GM18517 (cell line): Measurements from ENCODE around the gene ADM2.
"Not testable (repeated sequence)": the region's sequence is repeated elsewhere in the genome, so short reads cannot be mapped to it uniquely, and the experiment has no call there.

Source experiments
- ATAC-seq: cut with Tn5 transposase; IDR thresholded peaks from one replicate; pipeline ENCODE4 v1.9.1; 2021; ENCODE audit warnings: mild to moderate bottlenecking, moderate library complexity; ENCODE audit not compliant: unreplicated experiment

ADM2 gene

GRCh38 chr22:50505276-50505775 lies 24.0 kb downstream of the ADM2 start:
- ATAC-seq, result no peak

GRCh38 chr22:50505776-50506610 lies 24.6 kb downstream of the ADM2 start:
- no peak for ATAC-seq

DNA sequence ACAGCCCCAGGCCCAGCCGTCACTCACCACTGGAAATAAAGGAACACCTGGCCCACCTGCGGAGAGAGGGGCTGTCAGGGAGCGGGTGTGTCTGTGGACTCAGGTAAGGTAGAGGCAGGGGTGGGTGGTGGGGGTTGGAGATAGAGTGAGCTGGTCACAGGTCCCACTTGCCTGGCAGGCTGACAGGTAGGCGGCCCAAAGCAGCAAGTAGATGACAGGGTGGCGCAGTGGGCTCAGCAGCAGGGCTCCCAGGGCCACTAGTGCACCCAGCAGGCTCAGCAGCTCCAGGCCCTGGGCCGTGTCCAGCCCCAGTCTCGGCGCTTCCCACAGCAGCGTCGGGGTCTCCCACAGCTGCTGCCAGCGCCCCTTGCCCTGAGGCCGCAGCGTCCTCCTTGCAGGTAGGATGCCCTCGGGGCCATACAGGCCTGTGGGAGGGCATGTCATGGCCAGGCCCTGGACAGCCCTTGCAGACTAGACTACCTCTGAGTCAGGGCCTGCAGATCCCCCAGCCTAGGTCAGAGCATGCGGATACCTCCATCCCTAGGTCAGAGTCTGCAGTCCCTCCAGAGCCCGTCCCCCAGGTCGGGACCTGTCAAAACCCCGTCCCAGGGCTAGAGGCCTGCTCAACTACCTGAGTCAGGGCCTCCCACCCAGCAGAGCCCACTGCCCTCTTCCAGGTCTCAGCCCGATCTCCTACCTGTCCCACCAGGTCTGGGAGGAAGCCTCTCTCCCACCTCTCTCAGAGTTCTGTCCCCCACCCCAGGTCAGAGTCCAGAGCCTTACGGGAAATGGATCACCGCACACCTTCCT lies 25.5 kb downstream of the ADM2 start:
- no peak for ATAC-seq

DNA sequence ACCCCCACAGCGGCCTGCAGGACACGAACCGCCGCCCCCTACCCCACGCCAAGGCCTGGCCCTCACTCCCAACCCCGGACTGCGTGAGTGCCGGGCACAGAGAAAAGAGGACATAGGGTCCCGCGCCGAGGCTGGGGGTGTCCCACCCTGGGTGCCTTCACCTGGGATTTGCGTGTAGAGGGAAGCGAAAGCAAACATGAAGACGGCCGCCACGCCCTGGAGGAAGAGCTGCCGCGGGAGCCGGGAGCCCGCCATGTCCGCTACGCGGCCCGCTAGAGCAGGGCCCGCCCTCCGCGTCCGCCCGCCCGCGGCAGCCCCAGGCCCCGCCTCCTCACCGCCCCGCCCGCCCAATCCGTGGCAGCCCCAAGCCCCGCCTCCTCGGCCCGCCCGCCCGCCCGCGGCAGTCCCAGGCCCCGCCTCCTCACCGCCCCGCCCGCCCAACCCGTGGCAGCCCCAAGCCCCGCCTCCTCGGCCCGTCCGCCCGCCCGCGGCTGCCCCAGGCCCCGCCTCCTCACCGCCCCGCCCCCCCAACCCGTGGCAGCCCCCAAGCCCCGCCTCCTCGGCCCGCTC lies 26.2 kb downstream of the ADM2 start, which contains the start of gene LMF2:
Gene LMF2 (minus strand): TSS at position 282 of the 570 bp plus-strand sequence. CDS start 27 bp downstream, at position 255.
- ATAC-seq, result peak; percentile 37

DNA sequence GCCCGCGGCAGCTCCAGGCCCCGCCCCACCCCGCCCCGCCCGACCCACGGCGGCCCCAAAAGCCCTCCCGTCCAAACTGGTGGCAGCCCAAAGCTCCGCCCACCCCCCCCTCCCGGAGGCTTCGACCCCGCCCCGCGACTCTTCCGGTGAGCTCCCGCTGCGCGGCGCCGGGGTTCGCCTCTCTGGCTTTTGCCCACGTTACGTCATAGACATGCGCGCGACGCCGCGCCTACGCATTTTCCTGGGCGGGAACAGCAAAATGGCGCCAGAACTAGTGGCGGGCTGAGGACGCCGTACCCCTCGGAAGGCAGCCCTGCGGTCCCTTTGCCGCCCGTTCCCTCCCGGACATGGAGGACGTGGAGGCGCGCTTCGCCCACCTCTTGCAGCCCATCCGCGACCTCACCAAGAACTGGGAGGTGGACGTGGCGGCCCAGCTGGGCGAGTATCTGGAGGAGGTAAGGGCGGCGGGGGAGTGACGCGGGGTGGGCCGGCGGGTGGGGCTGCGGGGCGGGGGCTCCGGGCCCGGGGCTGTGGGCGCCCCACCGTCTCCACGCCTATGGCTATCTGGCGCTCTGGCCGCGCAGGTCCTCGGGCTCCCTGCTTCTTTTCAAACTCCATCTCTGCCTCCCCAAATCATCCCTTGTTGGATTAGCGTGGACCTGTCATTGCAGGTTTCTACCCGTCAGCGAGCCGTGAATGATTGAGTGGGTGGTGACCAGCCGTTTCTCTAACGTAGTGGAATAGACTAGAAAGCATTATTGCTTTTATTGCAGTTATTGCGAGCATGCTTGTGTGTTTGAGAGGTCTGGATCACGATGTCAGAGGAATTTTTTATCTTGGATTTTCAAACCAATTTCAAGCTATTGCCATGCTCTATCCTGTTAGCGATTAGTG lies 26.9 kb downstream of the ADM2 start, which contains the start of gene NCAPH2:
Gene NCAPH2 (plus strand): TSS at position 234 of the 894 bp plus-strand sequence. CDS start 114 bp downstream, at position 348.
- peak; percentile 67 for ATAC-seq

GRCh38 chr22:50508897-50509296 lies 27.6 kb downstream of the ADM2 start:
- no peak for ATAC-seq

DNA sequence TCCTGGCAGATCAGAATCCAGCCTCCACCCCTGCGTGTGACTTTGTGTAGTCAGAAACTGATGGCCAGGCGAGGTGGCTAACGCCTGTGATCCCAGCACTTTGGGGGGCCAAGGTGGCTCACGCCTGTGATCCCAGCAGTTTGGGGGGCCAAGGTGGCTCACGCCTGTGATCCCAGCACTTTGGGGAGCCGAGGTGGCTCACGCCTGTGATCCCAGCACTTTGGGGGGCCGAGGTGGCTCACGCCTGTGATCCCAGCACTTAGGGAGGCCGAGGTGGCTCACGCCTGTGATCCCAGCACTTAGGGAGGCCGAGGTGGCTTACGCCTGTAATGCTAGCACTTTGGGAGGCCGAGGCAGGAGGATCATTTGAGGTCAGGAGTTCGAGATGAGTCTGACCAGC lies 31.8 kb downstream of the ADM2 start:
- ATAC-seq, result no peak

GRCh38 chr22:50516068-50516467 lies 34.7 kb downstream of the ADM2 start:
- ATAC-seq, result no peak

DNA sequence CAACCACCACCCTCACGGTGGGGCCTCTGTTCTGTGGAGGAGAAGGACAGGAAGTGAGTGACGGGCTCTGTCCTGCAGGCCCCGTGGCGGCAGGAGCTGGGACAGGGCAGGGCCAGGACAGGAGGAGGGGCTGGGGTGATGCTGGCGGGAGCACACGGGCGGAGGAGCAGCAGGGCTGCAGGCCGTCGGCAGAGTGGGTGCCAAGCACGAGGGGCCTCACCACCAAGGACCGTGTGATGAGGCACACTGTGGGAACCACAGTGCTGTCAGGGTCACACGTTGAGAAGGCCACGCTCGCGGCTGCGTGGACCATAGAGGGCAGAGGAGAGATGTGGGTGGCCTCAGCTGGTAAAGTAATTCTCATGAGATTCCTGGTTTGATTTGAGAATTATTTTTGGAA lies 35.5 kb downstream of the ADM2 start:
- ATAC-seq, result no peak

- ATAC-seq, result no peak
Measured at GRCh38 chr22:50517495-50518260, 36.3 kb downstream of the ADM2 start.

- no peak for ATAC-seq
Measured at GRCh38 chr22:50518606-50519005, 37.3 kb downstream of the ADM2 start.

GRCh38 chr22:50519151-50519550 lies 37.8 kb downstream of the ADM2 start:
- ATAC-seq, result no peak

DNA sequence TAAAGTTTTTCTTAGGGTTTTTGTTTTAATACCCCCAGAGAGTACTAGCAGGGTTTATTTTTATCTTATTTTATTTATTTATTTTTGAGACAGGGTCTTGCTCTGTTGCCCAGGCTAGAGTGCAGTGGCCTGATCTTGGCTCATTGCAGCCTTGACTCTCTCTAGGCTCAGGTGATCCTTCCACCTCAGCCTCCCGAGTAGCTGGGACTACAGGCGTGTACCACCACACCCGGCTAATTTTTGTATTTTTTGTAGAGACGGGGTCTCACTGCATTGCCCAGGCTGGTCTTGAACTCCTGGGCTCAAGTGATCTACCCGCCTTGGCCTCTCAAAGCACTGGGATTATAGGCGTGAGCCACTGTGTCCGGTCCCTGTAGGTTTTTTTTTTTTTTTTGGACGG lies 38.8 kb downstream of the ADM2 start:
- not testable (repeated sequence) for ATAC-seq

DNA sequence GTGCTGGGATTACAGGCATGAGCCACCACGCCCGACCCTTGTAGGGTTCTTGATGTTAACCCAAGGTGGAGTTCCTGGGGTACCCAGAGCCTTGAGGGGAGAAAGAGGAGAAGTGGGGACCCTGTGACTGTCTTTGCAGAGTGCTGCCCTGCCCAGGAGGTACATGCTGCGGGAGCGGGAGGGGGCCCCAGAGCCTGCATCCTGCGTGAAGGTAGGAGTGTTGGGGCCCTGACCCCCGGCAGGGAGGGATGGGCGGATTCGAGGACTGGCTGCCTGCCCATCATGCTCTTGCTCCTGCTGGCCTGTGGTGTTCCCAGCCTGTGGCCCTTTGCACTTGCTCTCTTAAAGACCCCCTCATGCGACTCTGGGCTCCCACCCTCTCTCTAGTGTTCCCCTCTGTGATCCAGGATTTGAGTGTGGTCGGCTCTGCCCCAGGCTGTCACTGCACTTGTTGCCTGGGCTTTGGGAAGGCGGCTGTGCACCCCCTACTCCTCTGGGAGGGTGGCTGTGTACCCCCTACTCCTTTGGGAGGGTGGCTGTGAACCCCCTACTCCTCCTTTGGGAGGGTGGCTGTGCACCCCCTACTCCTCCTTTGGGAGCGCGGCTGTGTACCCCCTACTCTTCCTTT lies 39.6 kb downstream of the ADM2 start:
- no peak for ATAC-seq

GRCh38 chr22:50521710-50522109 lies 40.4 kb downstream of the ADM2 start:
- ATAC-seq, result no peak

DNA sequence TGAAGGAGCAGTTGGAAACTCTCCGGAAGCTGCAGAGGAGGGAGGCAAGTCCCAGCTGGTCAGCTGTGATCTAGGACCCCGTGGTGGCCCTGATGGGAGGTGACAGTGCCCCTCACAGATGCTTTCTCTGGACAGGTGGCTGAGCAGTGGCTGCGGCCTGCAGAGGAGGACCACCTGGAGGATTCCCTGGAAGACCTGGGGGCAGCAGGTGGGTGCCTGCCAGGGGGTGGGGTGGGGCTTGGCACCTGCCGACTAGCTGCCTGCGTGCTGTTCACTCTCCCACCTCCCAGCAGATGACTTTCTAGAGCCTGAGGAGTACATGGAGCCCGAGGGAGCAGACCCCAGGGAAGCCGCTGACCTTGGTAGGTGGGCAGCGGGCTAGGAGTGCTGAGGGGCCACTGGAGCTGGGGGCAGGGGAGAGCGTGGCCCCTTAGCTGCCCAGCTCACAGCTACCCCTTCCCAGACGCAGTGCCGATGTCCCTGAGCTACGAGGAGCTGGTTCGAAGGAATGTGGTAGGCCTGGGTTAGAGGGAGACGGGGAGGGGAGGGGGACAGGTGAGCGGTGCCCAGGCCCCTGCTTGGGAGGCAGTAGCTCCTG lies 41.0 kb downstream of the ADM2 start:
- ATAC-seq, result no peak

- ATAC-seq, result no peak
Measured at GRCh38 chr22:50522806-50523438, 41.6 kb downstream of the ADM2 start.

DNA sequence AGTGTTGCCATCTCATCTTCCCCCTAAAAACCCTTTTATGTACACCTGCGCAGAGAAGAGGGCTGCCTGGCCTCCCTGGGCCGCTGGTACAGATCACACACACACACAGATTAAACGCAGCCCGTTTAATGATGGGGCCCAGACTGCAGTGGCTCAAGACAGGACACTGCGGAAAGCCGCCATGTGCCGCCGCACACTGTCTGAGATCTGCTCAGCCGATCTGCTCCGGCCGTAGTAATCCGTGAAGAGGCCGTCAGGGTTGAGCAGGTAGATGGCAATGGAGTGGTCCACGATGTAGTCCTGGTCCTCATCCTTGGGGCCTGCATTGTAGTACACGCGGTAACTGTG lies 42.1 kb downstream of the ADM2 start:
- no peak for ATAC-seq
